Measurements from ENCODE around the gene MCC. TPM values are rescaled to one million over a fixed set of nuclear protein-coding genes. Genes with fewer than 3 reads are reported as not detected.

The MCC gene
- total RNA-seq, 1 donor from 2014 or later, result 10.2 TPM

DNA sequence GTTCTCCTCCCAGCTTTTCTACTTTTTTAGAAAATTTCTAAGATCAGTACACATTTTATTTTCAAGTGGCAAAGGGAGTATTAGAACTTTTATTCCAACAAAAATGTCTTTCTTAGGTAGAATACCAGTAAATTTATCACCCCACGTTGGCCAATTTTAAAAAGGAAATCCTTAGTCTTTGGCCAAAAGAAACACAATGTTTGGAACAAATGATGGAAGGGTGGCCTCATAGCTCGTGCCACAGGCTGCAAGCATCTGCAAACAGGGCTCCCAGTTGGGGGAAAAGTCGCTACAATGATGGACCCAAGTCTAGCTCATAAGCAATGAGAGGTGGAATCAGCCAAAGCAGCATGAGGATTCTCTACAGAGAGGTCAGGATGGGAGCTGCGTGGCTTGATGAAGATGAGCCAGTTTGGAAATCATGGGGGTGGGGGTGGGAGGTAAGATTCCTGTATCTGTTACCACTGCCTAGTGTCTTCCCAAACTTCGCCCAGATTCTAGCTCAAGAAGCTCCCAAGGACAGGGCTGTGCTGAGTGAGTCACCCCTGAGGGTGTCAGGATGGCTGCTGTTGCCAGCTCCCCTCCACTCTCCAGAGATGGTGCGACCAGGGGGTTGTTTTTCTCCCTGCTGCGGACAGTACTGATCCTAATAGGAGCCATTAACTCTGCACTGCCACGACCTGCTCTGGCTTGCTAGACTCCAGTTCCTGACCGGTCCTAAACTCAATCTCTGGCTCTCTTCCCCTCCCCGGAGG lies 436.0 kb downstream of the MCC start:
- FAIRE-seq, result no peak
- no peak for DNase-seq (ENCODE audit: low spot score in 2 of 2)

DNA sequence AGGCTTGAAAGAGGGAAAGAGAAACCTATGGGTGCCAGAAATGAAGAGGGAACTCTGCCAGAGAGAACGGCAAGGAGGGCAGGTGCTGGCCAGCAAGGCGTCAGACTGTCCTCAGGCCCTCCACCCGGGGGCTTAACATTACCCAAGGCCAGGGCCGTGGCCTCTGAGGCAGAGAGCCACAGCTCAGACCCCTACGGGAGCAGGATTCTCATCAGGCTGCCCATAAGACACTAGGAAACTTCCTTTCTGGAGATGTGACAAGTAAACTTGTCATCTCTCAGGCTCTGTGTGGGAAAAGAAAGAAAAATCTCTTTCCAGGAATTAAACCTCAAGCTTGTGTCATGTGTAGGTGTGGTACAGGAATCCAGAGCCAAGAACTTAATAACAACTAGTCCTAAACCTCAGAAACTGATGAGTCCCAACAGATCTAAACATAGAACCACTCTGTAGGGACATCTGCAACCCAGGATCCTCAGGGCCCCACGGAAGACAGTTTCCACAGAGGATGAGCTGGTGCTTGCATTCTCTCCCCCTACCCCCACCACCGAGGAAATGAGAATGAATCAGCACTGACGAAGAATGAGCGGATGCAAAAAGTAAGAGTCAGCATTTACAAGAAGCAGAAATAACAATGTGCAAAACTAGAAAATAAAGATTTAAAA lies 437.4 kb downstream of the MCC start:
- no peak for FAIRE-seq
- peak in 1 of 2 donors; percentile 52 for DNase-seq (ENCODE audit: low spot score in 2 of 2)

DNA sequence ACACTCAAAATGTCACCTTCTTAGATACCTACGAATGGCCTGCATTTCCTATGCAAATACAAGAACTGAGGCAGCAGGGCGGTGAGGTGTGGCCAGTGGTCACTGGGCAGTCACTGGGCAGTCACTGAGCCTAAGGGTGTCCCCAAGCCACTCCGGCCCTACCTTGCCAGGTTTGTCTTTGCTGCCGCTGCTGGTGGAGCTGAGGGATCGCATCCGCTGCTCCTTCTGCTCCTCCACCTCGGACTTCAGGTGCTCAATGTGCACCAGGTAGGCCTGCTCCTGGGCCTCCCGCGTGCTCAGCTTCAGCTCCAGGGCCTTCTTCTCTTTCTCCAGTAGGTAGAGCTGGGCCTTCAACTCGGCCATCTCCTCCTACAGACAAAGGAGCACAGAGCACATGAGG lies 439.3 kb downstream of the MCC start:
- FAIRE-seq (no peak), DNase-seq (ENCODE audit: low spot score in 2 of 2) (no peak)

DNA sequence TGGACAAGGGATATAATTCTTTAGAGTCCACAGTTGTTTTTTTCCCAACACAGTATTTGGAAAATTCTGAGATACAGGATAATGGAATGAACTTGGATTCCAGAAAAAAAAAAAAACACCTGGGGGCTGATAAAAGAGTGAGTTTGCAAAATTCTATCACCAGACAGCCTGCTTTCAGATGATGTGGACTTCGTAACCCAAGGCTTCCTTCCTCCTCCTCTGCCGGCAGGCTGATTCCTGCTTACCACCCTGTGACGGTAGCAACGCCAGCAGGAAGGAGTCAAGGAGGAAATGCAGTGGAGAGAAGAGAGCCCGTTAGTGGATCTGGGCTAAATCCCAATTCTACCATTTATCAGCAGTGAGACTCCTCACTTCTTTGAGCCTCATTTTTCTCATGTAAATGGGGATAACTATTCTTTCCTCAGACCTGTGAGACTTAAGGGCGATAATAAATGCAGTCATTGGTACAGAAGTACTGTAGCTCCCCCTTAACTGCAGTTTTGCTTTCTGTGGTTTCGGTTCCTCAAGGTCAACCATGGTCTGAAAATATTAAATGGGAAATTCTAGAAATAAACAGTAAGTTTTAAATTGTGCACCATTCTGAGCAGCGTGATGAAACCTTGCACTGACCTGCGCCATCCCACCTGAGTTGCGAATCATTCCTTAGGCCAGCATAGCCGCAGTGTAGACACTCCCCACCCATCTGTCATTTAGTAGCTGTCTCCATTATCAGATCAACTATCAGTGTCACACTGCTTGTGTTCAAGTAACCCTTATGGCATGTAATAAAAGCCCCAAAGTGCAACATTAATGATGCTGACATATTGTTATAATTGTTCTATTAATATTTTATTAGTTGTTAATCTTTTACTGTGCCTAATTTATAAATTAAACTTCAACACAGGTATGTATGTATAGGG lies 440.3 kb downstream of the MCC start:
- no peak for FAIRE-seq
- no peak for DNase-seq (ENCODE audit: low spot score in 2 of 2)

DNA sequence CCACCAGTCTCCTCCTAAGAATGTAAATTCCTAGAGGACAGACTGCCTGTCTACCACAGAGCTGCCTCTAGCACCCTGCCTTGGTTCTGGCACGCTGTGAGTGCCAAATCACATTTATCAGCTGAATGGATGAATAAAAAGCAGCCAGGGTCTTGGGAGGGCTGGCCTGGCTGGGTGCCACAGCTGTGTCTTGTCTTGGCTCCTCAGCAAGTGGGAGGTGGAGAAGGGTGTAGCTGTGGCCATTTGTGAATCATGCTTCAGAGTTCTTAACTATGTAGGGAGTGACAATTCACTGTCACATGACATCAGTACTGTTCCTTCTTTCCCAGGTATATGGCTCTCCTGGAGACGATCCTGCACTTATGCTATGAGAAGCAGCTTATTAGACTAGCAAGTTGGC lies 441.0 kb downstream of the MCC start:
- no peak for DNase-seq (ENCODE audit: low spot score in 2 of 2)
- no peak for FAIRE-seq

DNA sequence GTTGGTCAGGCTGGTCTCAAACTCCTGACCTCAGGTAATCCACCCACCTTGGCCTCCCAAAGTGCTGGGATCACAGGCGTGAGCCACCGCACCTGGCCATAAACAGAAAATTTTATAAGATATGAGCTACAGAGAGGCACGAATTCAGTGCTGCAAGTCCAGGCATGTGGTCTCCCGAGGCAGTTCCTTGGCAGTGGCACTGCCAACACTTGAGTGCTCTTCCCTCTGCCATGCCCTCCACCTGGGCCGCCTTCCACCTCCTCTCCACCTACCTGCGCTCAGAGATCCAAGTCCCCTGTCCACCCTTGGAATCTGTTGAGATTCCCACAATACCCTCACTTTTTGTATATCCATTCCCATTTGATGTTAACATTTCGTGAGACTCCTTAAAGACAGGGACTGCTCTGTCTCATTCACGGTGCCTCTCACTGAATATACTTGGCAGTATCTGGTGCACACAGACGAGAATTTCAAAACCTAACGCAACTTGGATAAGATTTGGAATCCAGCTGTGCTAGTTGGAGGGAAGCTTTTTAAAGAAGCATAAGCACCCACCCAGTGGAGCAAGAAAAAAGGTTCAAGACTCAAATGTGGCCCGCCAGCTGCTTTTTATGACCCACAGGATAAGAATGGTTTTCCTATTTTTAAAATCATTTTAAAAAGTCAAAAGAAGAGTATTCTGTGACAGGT lies 443.3 kb downstream of the MCC start:
- FAIRE-seq, result no peak
- no peak for DNase-seq (ENCODE audit: low spot score in 2 of 2)

DNA sequence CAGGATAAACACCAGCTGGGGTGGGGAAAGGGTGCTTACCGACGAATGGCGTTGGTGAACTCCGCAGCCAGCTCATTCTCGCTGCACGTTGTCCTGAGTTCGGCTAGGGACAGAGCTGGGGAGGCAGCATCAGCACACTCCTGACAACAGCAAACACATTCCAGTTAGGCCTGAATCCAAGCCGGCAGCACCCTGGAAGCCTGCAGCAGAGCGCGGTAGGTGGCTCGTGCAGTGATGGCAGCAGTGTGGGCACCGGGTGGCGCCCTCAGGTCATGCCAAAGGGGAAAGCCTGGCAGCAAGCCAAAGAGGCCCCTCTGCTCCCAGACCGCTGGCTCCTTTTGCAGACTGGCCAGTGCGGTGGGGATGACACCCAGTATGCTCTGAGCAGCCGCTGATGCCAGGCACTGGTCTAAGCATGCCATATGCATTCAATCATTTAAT lies 444.7 kb downstream of the MCC start:
- no peak for FAIRE-seq
- DNase-seq (ENCODE audit: low spot score in 2 of 2), result peak in 1 of 2 donors; percentile 57

DNA sequence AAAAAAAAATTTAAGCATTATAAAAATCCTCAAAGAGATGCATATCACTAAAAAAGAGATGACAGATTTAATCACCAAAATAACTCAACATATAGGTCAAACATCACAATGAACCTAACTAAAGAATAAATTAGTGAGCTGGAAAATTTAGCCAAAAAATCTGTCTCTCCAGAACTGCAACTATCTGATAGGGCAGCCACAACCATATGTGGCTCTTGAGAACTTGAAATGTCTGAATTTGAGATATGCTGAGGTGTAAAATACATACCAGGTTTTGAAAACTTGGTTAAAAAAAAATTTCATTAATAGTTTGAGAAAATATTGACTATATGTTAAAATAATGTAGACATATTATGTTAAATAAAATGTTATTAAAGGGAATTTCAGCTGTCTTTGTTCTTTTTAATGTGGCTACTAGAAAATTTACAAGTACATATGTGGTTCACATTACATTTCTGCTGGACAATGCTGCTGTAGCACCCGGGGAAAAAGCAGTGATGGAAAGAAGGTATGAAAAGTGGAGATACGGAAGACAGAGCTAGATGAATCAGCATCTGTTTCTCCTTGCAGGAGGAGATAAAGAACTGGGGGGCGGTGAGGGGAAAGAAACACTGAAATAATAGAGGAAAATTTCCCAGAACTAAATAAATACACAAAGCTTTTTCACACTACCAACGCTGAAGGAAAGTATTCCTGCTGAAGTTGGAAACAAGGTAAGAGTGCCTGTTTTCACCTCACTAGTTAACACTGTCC lies 445.6 kb downstream of the MCC start:
- DNase-seq (ENCODE audit: low spot score in 2 of 2) (no peak), FAIRE-seq (no peak)

DNA sequence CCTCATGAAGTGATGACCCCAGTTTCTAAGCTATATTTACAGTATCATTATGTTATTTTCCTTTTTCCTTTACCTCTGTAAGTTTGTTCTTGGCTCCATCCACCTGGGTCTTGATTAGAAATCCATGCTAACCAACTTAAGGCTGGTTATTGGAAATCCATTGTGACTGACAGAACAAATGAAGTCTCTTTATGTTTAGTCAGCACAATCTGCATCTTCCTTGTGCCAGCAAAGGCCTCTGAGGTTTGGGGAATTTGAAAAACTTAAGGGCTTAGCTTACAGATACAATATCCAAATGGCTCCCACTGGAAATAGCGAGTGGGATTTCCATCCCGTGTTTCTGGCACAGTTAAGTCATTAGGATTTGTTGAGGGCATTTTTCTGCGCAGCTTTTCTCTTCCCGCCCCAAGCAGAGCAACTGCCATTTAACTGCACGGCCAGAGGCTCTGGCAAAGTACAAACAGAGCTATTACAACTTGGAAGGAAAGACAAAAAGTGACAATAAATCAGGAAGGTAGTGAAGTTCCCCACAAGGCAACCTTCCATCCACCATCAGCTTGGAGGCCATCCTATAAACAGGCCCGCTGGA lies 447.5 kb downstream of the MCC start:
- no peak for FAIRE-seq
- DNase-seq (ENCODE audit: low spot score in 2 of 2), result no peak

DNA sequence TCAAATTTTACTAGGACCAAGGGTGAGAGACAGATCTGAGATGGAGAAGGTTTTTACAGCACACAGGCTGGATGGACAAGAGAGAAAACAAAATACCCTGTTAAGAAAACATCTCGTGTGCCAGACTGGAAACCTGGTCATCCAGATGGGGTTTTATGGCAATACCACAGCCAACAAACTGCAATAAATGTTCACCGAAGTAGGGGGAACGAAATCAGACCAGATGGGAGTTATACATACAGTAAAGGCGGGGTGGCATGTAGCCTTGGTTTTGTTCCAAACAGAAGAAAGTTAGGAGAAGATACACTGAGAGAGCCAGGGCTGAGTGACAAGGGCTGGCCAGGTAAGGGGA lies 448.3 kb downstream of the MCC start:
- DNase-seq (ENCODE audit: low spot score in 2 of 2) (no peak), FAIRE-seq (no peak)

DNA sequence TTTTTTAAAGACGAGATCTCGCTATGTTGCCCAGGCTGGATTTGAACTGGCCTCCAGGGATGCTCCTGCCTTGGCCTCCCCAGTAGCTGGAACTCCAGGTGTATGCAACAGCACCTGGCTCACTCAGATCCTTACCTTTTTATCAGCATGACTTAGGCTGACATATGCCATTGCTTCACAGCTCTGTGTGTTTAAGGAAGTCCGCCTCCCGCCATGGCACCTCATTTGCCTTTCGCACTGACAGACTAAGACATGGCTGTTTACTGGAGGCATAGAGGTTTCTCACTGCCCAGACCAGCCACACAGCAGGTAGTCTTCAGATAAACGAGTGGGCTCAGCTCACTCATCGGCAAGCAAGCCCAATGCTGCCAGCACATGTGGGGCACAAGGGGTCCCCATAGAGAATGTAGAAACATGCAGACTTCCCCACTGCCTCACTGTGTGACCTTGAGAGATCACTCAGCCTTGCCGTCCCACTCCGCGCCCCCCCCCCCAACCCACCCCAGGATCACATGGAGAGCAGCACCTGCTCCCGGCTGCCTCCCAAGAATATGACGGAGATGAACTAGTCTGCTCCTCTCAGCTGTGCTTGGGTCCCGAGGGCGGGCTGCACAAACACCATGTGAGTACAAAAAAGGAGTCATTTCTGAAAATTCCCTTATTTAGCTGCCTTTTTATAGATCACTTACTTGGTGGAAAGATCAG lies 448.9 kb downstream of the MCC start:
- no peak for FAIRE-seq

DNA sequence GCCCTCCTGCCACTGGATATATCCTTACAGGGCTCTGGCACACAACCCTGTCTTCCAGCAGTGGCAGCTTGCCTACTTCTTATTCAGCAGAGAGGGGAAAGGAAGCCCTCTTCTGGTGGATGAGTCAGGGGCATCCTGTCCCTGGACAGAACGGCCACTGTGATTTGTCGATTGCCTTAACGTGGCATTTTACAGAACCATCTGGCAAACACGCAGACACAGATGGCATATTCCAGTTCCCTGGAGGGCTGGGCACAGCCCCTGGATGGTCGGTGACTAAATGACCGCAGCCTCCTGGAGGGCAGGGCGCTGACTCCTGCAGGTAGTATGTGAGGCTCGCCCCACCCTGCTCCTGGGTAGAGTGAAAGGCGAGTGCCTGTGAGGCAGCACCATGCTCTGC lies 449.5 kb downstream of the MCC start:
- DNase-seq (ENCODE audit: low spot score in 2 of 2), result no peak
- FAIRE-seq, result no peak

More for the DNA sequence above, 448.9 kb downstream of the MCC start:
- DNase-seq (ENCODE audit: low spot score in 2 of 2), result no peak

DNA sequence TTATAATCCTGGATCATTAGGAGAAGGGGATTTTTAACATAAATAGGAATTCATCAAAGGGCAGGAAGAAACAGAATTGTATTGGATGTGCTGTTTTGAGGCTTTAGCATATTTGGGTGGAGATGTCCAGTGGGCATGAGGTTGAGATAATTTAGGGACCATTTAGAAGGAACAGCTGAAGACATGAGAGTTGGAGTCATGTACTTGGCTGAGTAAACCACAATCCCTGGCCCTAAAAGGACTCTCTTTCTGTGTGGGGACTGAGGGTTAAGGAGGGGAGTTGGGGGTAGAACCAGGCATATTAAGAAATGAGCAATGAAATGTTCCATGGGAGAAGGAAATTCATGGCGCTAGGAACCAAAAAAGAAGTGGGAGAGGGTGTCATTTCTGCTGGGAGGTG lies 450.1 kb downstream of the MCC start:
- FAIRE-seq (no peak), DNase-seq (ENCODE audit: low spot score in 2 of 2) (no peak)

DNA sequence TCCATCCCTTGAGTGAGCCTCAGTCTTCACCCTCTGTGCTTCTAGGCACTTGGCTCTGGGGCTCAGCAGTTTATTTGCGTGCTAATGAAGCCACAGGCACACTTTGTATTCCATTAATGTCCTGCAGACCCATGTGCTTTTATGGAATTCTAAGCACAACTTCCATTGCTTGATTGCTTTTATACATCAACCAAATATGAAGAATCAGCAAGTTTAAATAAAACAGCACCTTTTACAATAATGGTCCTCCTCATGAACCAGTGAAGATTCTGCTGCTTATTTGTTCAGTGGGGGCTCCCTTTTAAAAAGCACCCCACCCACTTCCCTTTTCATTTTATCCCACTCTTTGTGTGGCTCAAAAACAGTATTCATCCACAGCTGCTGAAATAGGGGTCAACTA lies 451.4 kb downstream of the MCC start:
- no peak for FAIRE-seq
- DNase-seq (ENCODE audit: low spot score in 2 of 2), result no peak

DNA sequence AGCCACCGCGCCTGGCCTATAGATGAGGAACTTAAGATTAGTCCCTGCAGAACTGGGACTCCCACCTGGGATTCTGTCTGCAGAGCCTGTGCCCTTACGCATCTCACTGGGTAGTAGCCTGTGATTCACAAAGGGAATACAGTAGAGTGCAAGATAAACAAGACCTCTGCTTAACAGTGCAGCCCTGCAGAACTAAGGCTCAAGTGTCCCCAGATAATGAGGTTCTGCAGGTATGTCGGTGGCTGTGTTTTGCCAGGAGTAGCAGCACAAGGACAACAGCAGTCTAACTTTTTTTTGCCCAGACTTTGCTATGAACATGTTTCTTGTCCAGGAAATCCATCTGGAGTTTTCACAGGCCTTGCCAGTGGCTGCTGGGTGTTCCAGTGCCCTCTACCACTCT lies 451.9 kb downstream of the MCC start:
- no peak for FAIRE-seq
- DNase-seq (ENCODE audit: low spot score in 2 of 2), result no peak

DNA sequence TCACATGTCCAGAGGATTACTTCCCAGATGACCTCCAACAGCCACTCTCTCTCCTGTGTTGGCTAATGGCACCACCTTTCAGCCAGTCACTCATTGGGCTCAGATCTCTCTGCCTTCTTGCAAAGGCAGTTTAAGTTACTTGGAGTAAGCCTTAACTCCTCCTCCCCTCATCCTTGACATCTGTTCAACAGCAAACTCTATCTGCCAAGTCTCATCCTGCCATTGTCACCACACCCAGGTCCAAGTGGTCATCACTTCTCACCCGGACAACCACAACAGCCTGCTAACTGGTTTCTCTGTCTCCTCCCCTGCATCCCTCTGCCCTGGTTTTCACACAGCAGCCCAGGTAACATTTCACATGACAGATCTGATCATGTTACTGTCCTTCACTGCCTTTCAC lies 453.2 kb downstream of the MCC start:
- FAIRE-seq, result no peak

DNA sequence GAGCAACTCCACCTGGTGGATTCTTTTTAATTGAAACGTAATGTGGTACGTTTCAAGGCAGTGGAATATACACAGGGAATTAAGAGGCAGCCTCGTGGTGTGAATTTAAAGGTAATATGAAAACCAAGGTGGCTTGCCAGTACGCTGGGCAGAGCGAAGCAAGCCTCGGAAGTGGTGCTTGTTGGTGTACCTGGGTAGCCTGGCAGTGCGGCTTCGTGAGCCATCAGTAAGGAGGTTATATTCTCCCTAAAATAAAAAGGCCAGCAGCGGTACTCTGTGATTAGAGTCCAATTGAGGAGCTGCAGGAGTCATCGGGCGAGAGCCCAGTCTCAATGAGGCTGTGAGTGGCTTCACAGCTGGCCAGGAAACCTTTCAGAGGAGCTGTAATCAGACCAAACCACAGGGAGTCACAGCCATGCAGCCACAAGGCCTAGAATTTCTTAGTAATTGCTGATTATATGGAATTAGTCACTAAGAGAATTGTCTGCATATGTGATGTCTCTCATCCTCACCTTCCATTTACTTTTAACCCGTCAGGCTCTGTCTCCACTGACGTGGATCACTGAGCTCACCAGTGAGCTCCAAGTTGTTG lies 454.0 kb downstream of the MCC start:
- FAIRE-seq, result no peak
- DNase-seq (ENCODE audit: low spot score in 2 of 2), result no peak

More for the DNA sequence above, 453.2 kb downstream of the MCC start:
- DNase-seq (ENCODE audit: low spot score in 2 of 2), result no peak

DNA sequence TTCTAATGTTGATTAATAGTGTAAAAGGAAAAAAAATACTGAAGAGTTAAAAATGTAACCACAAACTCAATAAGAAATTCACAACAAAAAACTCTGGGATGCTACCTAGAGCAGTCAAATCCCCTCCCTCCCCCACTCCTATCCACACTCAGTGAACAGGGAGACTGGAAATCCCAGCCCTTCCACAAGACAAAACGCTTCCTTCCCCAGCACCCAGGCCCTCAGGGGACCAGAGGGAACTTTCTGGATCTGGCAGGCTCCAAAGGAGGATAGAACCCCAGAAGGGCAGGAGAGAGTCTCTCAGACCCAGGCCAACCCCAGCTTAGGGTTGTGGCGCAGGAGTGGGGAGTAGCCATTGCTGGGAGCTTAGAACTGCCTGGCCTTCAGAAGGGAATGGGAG lies 456.7 kb downstream of the MCC start:
- FAIRE-seq (no peak), DNase-seq (ENCODE audit: low spot score in 2 of 2) (no peak)

DNA sequence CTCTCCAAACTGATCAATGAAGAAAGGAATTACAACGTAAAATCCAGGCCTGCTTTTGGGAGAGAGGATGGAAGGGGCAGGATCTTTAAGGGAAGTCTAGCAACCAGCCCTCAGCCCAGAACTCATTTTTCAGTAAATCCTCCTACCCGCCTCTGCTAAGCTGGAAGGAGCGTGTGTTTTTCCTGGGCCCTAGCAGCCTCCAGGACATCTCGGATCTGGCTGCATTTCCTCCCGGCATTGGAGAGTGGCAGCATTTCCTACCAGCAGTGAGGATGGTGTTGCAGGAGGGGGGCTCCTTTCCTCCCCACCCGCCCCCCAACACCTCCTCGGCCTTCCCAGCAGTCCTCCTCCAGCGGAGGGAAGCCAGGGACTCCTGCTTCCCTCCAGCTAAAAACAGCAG lies 457.1 kb downstream of the MCC start:
- DNase-seq (ENCODE audit: low spot score in 2 of 2) (no peak), FAIRE-seq (no peak)
